ENCODE results near the gene PBXIP1.

The PBXIP1 gene

GRCh38 chr1:154957091-154957657 lies 1.3 kb upstream of the PBXIP1 start:
- DNase-seq (ENCODE audit: low read depth) = no peak

GRCh38 chr1:154956544-154956941 lies 644 bp upstream of the PBXIP1 start:
- DNase-seq (ENCODE audit: low read depth) = no peak

- peak; percentile 51 for DNase-seq (ENCODE audit: low read depth)
These were observed 721 bp downstream of the PBXIP1 start for GRCh38 chr1:154955039-154955717.

- no peak for DNase-seq (ENCODE audit: low read depth)
These were observed 1.4 kb downstream of the PBXIP1 start for GRCh38 chr1:154954541-154954940.

GRCh38 chr1:154953611-154954038 lies 2.3 kb downstream of the PBXIP1 start:
- no peak for DNase-seq (ENCODE audit: low read depth)

- no peak for DNase-seq (ENCODE audit: low read depth)
These were observed 3.2 kb downstream of the PBXIP1 start for GRCh38 chr1:154952664-154953063.

DNA sequence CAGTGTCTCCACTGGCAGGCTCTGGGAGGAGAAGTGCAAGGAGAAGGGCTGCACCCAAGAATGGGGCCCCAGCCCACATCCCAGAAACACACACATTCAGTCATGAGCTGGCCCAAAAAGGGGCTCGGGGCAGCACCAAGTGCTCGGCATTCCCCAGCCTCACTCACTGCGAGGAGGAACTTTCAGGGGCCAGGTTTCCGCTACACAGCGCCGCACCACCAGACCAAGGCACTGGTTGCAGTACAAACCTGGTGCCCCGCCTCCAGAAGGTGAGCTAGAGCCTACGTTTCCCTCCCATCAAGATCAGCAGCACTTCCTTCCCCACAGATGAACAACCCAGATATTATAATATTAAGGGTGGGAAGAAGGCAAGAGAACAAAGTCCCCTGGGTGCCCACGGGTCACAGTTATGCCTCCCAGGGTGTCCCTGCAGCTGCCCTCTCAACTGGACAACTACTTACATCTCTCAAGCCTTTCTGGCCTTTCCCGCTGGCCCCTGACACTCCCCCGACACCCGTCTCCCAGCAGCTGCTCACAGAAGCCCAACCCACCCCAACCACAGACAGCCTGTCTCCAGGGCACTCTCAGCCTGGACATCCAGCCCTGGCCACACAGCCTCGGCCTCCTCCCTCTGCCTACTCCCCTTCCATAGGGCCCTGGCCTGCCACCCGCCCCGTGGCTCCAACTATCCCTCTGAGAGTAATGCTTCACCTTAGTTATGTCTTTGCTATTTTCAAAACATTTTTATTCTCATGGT lies 3.8 kb downstream of the PBXIP1 start:
- no peak for DNase-seq (ENCODE audit: low read depth)

DNA sequence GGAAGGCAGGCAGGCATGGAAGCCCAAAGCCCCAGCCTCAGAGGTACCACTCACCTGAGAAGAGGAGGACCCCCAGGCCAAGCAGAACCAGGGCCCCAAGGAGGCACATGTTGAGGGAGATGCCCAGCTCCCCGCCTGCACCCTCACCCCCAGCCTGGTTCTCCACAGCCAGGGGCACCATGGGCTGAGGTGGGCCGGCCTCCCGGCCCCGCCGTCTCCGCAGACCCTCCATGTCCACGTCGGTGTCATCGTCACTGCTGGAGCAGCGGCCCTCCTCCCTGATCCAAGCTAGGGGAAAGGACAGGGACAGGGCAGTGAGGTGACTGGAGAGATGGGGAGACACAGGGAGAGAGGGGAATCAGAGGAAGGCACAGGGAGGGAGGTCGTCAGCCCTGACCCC lies 7.8 kb downstream of the PBXIP1 start:
- DNase-seq (ENCODE audit: low read depth) = no peak

DNA sequence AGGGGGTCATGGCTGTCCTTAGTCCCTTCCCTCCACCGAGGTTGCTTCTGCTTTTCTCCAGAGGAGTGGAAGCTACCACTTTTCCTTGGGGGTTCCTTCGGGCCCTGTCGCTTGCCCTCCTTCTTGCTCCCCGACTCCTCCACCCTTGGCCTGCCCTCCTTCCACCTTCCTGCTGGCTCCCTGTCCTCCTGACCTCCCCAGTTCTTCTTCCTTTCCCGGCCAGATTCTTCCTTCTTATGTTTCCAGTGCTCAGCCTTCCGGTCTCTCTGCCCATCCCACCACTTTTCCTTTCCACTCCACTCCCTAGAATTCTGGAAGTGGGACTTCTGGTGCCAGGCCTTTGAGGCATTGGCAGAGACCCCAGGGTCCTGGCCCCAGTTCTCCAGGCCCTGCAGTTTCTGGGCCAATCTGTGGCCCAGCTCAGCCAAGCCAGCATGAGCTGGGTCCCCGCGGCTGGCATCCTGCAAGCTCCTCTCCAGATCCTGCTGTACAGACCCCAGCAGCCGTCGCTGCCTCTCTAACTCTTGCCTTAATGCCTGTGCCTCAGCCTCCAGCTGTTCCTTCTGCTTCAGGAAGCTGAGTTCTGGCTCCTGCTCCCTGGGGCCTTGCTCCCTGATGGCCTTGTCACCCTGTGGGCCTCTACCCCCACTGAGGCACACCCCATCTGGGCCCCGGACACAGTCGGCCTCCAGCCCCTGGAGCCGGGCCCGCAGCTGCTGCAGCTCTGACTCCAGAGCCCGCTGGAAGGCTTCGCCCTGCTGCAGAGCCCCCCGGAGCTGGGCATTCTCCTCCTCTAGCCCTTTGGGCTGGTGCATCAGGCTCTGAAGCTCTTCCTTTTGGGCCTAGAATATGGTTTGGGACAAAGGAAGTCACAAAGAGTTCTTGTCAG lies 9.7 kb downstream of the PBXIP1 start:
- no peak for DNase-seq (ENCODE audit: low read depth)

GRCh38 chr1:154945160-154945961 lies 10.5 kb downstream of the PBXIP1 start:
- no peak for DNase-seq (ENCODE audit: low read depth)

- no peak for DNase-seq (ENCODE audit: low read depth)
These were observed 11.3 kb downstream of the PBXIP1 start for GRCh38 chr1:154944401-154945159.

GRCh38 chr1:154943649-154944400 lies 12.1 kb downstream of the PBXIP1 start:
- DNase-seq (ENCODE audit: low read depth) = no peak

GRCh38 chr1:154941333-154942013 lies 14.4 kb downstream of the PBXIP1 start:
- DNase-seq (ENCODE audit: low read depth) = no peak

DNA sequence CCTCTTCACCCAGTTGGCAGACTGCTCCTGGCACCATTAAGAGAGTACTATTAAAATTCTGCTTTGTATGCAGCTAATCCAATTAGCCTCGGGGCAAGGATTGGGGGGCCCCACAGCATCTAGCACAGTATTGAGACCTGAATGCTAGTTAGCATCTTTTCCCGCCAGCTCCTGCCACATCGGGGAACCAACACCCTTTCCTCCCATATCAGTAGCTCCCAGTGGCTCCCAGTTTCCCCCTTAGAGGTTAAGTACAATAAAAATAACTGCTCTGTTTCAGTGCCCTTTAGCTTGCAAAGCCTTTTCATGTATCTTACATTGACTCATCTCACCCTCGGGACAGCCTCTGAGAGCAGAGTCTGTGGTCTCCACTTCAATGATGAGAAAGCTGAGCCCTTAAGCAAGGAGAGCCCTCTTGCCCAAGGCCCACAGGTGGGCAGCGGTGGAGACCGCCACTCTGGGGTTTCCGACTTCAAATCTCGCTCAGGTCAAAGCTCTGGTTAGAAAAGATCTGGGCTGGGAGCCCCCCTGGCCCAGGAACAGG lies 15.2 kb downstream of the PBXIP1 start:
- no peak for DNase-seq (ENCODE audit: low read depth)

DNA sequence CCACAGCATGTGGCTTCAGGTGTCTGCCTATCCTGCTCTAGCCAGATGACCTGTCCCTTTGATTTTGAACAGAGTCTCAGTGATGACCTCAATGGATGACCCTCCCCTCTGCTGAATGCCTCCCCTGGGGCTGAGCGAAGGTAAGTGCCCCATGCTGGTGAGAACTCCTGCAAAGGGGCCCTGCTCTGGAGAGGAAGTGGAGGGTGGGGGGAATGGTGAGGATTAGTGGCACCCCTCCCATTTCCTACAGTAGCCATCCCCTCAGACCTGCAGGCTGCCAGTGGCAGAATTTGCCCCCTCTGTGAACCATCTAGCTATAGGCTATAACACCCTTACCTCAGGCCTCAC lies 15.7 kb downstream of the PBXIP1 start:
- DNase-seq (ENCODE audit: low read depth) = no peak

DNA sequence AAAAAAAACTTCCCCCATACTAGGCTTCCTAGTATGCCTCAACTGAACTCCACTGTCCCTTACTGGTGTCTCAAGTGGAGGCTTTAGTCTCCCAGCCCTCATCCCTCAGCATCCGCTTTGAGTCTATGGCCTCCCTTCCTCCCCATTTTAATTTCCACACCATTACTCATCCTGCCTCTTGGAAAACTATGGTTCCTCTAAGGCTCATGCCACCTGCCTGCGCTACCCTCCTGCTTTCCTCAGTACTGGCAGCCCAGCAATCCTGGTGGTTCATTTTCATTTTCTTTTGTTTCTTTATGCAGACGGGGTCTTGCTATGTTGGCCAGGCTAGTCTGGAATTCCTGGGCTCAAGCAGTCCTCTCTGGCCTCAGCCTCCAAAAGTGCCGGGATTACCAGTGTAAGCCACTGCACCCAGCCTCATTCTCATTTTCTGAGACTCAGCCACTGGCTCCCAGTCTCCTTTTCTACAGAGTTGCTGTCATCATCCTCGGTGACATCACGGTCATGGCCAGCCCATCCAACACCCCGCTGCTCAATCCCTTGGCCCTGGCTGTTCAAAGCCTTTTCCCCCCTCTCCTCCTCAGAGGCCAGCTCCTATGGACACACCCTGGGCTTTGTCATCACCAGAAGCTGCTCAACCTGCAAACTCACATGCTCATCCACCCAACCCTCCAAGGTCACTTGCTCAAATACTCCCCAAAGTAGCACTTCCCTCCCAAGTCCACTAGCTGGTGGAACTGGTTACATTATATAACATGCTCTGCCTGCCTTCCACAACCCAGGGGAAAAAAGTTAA lies 17.1 kb downstream of the PBXIP1 start:
- no peak for DNase-seq (ENCODE audit: low read depth)

DNA sequence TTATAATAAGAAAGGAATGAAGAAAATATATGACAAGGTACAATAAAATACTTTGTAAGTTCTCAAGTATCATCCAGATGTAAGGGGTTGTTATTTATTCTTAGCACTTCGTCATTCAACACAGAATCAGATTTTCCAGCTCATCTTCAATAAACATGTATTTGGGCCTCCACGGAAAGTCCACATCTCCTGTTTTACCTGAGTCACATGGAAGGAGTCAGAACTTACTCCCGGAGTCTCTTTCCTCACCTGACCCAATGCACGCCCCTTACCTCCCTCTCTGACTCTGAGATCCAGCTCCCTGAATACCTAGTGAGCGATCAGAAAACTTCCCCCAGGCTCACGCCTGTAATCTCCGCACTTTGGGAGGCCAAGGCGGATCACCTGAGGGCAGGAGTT lies 17.9 kb downstream of the PBXIP1 start:
- no peak for DNase-seq (ENCODE audit: low read depth)

All from stimulated activated CD8-positive, alpha-beta memory T cell treated with anti-CD3 and anti-CD28 coated beads, Interleukin-4, amount 100 ng/mL, for 24 hours (primary cell).